ENCODE results near the gene WNK2. TPM values are rescaled to one million over a fixed set of nuclear protein-coding genes. Genes with fewer than 3 reads are reported as not detected.
A peak's percentile ranks its signal among the peaks of the same experiment; 100 is the strongest.

Gene WNK2
- total RNA-seq, 1 donor from 2014 or later, result 218 TPM

- no peaks in the 10 kb centered on the region for H3K36me3 ChIP-seq
- H3K4me3 ChIP-seq, result peak overlapping the region; percentile 76
- H3K27me3 ChIP-seq (ENCODE audit: low read depth), result peaks cover 66% of the 10 kb centered on the region
- no peak for DNase-seq
- no peak for TF ChIP-seq CTCF (IDR thresholded peaks at IDR 0.05; ENCODE audit: borderline replicate concordance)
- intact Hi-C loops (cut with micrococcal nuclease), result no loop called here
- peaks cover 58% of the 10 kb centered on the region for H3K4me1 ChIP-seq
- peak overlapping the region; percentile 92 for H3K27ac ChIP-seq (replicated peaks)
- H3K9me3 ChIP-seq (replicated peaks), result no peaks in the 10 kb centered on the region
Measured at GRCh38 chr9:93184432-93185265, 710 bp downstream of the WNK2 start.

- no peak for DNase-seq
- peaks cover 61% of the 10 kb centered on the region for H3K27me3 ChIP-seq (ENCODE audit: low read depth)
- intact Hi-C loops (cut with micrococcal nuclease), result no loop called here
- peaks cover 67% of the 10 kb centered on the region for H3K4me1 ChIP-seq
- no peak for TF ChIP-seq CTCF (IDR thresholded peaks at IDR 0.05; ENCODE audit: borderline replicate concordance)
- peak overlapping the region; percentile 92 for H3K27ac ChIP-seq (replicated peaks)
- H3K9me3 ChIP-seq (replicated peaks), result no peaks in the 10 kb centered on the region
- H3K4me3 ChIP-seq, result peak overlapping the region; percentile 76
- H3K36me3 ChIP-seq, result no peaks in the 10 kb centered on the region
Measured at GRCh38 chr9:93185266-93186214, 1.6 kb downstream of the WNK2 start.

DNA sequence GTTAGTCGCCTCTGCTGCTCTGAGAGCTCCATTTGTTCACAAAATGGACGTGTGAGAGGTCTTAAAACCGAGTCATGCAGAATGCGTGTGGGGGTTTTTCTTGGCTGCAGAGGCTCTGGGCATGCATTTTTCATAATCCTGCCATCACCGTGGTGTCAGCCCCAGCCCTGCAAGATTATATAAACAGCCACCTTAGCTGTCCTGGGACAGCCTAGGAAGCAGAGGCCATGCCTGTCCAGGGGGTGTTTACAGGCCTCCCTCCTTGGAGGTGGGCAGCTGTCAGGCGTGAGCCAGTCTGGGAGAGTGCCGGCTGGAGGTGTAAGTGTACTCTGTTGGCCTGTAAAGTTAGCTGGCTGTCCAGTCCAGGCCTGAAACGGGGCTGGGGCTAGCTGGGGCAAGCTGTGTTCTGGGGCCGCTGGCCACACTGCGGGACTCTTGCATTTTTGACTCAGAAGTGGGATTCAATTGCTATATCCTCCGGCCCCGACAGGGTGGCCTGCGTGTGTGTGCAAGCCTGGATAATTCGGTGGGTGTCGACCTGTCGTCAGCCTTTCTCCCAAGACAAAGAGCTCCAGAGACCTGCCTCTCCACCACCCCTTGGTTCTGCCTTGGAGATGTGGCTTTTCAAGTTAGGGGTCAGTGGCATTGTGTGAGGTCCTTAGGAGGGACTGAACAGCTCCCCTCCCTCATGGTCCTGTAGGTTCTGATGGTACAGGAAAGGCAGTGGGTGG, 2.4 kb downstream of the WNK2 start:
- H3K27ac ChIP-seq (replicated peaks), result peak overlapping the region; percentile 92
- no peaks in the 10 kb centered on the region for H3K9me3 ChIP-seq (replicated peaks)
- intact Hi-C loops (cut with micrococcal nuclease), result no loop called here
- H3K4me1 ChIP-seq, result peaks cover 71% of the 10 kb centered on the region
- H3K27me3 ChIP-seq (ENCODE audit: low read depth), result peaks cover 53% of the 10 kb centered on the region
- H3K36me3 ChIP-seq, result no peaks in the 10 kb centered on the region
- TF ChIP-seq CTCF (IDR thresholded peaks at IDR 0.05; ENCODE audit: borderline replicate concordance), result no peak
- peak overlapping the region; percentile 76 for H3K4me3 ChIP-seq
- DNase-seq, result no peak

GRCh38 chr9:93187047-93187446, 3.1 kb downstream of the WNK2 start:
- no peak for TF ChIP-seq CTCF (IDR thresholded peaks at IDR 0.05; ENCODE audit: borderline replicate concordance)
- H3K36me3 ChIP-seq, result no peaks in the 10 kb centered on the region
- peak; percentile 75 for DNase-seq
- H3K4me1 ChIP-seq, result peaks cover 68% of the 10 kb centered on the region
- H3K27ac ChIP-seq (replicated peaks), result peak overlapping the region; percentile 92
- H3K27me3 ChIP-seq (ENCODE audit: low read depth), result peaks cover 48% of the 10 kb centered on the region
- no peaks in the 10 kb centered on the region for H3K9me3 ChIP-seq (replicated peaks)
- intact Hi-C loops (cut with micrococcal nuclease), result no loop called here
- H3K4me3 ChIP-seq, result peak overlapping the region; percentile 76

GRCh38 chr9:93187574-93187973, 3.6 kb downstream of the WNK2 start:
- Histone ChIP-seq H3K4me1 (peaks cover 68% of the 10 kb centered on the region), H3K9me3 (replicated peaks) (no peaks in the 10 kb centered on the region), H3K4me3 (peak overlapping the region; percentile 76), H3K27me3 (ENCODE audit: low read depth) (peaks cover 43% of the 10 kb centered on the region), H3K36me3 (no peaks in the 10 kb centered on the region), H3K27ac (replicated peaks) (peak overlapping the region; percentile 92)
- intact Hi-C loops (cut with micrococcal nuclease), result no loop called here
- no peak for TF ChIP-seq CTCF (IDR thresholded peaks at IDR 0.05; ENCODE audit: borderline replicate concordance)
- peak; percentile 54 for DNase-seq

Data from left ventricle myocardium inferior (tissue), 1 donor.